Medulla oblongata (tissue), 1 donor: Measurements from ENCODE around the gene ZSWIM5.
"Not testable (repeated sequence)": the region's sequence is repeated elsewhere in the genome, so short reads cannot be mapped to it uniquely, and the experiment has no call there.

Source experiments
- DNase-seq: peaks from one replicate; pipeline ENCODE4 v3.0.0-alpha.2; 2015; ENCODE audit errors: extremely low spot score

Gene ZSWIM5

DNA sequence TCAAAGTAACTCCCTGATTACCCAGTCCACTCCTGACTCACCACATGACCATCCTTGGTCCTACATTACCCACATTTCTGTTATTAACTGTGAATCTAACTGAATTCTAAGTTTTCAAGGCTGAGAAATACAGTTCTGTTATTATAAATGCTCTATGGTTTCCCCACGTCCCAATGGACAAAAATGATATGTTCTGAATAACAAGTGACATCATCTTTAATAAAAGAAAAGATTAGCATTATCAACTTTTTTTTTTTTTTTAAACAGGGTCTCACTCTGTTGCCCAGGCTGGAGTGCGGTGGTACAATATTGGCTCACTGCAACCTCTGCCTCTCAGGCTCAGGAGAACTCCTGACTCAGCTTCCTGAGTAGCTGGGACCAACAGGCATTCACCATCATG, 59.6 kb downstream of the ZSWIM5 start:
- DNase-seq, result no peak

DNA sequence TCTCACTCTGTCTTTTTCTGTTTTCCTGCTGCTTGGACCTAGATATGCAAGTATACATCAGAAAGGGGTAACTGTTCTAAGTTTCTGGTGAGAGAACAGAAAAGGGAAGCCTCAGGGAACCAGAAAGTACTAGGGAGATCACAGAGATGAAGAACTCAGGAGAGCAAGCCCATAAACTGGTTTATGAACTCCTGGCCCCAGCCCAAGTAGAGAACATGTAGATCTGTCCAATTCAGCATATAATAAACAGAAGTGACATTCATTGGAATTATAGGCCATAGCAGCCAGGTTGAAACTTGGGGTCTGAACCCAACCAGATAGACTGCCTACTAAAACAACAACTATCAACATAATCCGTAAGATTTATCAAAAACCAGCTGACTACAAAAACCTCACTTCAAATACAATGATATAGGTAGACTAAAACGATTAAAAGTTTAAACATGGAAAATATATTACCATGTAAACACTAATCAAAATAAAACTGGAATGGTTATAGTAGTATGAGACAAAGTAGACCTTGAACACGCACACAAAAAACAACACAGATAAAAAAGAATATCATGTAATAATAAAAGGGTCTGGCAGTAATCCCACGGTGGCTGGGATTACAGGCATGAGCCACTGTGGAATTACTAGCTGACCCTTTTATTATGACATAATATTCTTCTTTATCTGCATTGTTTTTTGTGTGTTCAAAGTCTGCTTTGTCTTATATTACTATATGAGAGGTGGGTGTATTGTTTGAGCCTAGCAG, 65.0 kb downstream of the ZSWIM5 start:
- no peak for DNase-seq

DNA sequence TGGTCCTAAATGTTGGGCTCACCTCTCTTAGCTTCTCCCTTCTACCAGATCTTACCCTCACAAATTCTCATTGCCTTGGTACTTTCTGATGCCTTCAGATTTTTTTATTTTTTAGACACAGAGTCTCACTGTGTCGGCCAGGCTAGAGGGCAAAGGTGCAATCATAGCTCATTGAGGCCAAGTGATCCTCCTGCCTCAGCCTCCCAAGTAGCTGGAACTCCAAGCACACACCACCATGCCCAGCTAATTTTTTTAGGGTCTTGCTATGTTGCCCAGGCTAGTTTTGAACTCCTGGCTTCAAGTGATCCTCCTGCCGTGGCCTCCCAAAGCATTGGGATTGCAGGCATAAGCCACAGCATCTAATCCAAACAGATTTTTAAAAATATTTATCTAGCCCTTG, 69.4 kb downstream of the ZSWIM5 start:
- DNase-seq, result no peak

DNA sequence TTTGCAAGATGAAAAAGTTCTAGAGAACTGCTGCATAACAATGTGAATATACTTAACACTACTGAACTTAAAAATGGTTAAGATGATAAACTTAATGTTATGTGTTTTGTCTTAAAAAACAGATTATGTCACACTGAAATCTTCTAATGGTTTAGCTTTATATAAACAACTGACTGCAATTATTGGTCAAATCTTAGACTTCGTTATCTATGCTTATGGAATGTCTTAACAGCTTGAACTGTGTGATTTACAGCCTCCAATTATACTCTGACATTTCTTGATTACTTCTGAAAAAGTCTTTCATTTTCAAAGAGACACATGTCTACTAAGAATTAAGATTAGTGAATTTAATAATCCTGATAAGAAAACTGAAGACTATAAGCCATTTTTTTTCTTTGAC, 71.1 kb downstream of the ZSWIM5 start:
- DNase-seq, result no peak

DNA sequence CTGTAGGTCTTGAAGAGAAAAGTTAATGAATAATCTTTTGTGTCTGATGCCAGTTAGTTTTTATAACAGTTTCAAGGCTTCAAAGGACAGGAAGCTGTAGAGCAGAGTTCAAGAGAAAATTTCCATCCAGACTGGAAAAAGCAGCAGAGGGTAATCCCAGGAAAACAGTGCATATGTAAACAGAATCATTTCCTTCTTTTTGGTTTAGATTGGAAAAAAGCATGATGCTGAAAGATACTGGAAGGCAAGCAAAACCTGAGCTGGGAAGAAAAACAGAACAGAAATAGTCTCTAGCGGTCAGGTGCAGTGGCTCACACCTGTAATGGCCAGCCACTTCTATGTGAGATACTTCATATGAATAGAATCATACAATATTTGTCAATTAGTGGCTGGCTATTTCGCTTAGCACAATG, 71.9 kb downstream of the ZSWIM5 start:
- DNase-seq, result no peak

DNA sequence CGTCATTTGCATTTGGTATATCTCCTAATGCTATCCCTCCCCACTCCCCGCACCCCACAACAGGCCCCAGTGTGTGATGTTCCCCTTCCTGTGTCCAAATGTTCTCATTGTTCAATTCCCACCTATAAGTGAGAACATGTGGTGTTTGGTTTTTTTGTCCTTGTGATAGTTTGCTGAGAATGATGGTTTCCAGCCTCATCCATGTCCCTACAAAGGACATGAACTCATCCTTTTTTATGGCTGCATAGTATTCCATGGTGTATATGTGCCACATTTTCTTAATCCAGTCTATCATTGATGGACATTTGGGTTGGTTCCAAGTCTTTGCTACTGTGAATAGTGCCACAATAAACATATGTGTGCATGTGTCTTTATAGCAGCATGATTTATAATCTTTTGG, 73.7 kb downstream of the ZSWIM5 start:
- not testable (repeated sequence) for DNase-seq

DNA sequence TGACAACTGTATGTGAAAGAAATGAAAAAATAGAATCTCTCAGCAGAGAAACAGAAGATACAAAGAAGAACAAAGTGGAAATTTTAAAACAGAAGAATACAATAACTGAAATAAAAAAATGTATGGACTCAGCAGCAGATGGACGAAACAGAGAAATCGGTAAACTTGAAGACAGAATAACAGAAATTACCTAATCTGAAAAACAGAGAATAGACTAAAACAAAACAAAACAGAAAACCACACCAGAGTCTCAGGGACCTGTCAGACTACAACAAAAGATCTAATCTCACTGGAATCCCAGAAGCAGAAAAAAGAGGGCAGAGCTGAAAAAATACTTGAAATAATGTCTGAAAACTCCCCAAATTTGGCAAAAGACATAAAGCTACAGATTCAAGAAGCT, 83.0 kb downstream of the ZSWIM5 start:
- no peak for DNase-seq

DNA sequence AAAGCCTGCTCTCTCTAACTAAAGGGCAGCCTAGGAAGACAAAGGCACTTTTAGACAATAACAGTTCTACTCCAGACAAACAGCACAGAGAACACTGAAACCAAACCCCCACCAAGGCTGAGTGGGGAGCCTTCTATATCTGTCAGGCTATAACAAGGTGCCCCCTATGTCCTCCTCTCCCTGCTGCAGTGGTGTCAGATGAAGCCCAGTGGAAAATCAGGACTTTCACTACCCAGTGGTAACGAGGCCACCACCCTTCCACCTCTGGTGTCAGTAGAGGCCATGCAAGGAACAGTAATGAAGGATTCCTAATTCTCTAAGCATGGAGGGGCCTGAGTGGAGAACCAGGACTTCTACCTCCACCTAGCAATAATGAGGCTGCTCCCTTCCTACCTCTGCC, 83.7 kb downstream of the ZSWIM5 start:
- peak; percentile 10 for DNase-seq

DNA sequence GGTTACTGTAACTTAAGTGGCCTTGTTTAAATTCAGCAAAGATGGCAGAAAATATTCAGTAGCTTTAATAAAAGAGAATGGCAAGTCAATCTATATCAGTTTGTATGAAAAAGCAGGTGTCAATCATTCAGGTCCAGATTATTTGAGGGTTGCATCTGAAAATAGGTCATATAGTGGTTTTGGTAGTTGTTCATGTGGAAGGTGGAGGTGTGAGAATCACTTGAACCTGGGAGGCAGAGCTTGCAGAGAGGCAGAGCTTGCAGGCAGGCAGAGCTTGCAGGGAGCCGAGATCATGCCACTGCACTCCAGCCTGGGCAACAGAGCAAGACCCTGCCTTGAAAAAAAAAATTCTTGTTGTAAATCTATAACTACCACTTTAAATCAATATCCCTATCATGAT, 88.6 kb downstream of the ZSWIM5 start:
- DNase-seq, result no peak

DNA sequence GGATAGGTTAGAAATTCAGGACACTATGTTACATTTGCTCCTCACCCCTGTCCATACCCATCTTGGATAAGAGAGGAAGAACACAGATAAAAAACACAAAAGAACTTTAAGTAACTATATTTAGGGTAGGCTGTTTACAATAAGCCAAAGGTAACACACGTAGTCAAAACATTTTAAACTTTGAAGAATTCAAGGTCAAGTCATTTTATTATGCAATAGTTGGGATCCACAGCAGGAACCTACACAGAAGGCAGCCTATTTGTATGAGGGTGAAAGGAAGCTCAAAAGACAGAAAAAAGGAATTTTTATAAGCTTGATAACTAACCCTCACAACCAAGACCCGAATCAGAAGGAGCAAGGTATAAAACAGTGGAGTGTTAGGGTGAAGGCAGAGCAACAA, 89.6 kb downstream of the ZSWIM5 start:
- no peak for DNase-seq

DNA sequence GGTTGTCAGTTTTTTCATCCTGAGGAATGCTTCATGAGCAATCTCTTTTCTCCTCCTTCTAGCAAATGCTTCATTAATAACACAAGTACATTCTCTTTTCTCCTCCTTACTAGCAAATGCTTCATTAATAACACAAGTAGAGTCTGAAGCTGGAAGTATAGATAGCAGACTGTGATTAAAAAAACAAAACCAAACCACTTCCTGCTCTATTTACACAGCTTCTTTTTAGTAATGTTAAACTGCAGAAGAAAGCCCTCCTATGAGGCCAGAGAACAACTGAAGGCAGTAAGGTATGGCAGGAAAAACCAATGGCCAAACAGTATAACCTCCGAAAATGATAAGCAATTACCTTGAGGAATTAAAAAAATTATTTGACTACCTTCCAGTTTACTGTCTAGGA, 90.1 kb downstream of the ZSWIM5 start:
- DNase-seq, result no peak

DNA sequence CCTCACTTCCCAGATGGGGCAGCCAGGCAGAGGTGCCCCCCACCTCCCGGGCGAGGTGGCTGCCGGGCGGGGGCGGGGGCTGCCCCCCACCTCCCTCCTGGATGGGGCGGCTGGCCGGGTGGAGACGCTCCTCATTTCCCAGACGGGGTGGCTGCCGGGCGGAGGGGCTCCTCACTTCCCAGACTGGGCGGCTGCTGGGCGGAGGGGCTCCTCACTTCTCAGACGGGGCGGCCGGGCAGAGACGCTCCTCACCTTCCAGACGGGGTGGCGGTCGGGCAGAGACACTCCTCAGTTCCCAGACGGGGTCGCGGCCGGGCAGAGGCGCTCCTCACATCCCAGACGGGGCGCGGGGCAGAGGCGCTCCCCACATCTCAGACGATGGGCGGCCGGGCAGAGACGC, 91.2 kb downstream of the ZSWIM5 start:
- DNase-seq, result not testable (repeated sequence)

DNA sequence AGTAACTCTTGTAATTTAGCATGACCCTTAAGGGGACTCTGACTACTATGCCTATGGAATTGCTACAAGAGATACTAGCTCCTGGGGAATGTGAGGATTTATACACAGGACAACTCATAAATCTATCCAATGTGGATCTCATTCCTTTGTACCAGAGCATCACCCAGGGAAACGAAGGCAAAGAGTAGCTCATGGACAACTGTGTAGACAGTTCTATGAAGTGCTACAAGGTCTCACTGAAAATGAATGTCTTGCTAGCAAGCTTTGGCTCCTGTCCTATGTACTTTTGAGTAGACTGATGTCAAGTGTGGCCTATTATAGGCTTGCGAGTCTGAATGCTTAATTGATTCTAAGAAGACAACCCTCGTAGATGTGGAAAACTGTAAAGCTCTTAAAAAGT, 93.7 kb downstream of the ZSWIM5 start:
- no peak for DNase-seq

DNA sequence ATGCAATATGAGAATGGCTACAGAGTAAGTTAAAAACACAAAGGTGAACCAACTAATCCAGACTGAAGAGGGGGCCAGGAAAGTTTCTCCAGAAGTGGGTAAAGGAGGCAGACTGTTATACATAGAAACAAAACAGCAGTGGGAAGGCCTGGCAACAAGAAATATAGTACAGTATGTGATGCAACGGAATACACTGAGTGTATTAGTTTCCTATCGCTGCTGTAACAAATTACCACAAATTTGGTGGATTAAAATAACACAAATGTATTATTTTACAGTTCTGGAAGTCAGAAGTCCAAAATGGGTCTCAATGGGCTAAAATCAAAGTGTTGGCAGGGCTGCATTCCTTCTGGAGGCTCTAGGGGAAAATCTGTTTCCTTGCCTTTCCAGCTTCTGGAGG, 95.2 kb downstream of the ZSWIM5 start:
- DNase-seq, result no peak

DNA sequence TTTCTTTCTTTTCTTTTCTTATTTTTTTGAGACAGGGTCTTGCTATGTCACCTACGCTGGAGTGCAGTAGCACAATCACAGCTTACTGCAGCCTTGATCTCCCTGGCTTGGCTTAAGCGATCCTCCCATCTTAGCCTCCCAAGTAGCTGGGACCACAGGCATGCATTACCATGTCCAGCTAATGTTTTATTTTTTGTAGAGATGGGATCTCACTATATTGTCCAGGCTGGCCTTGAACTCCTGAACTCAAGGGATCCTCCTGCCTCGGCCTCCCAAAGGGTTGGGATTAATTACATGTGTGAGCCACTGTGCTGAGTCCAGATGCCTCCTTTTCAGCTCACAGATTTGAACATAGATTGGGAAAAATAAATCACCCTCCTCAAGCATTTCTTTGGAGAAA, 98.6 kb downstream of the ZSWIM5 start:
- DNase-seq, result no peak

DNA sequence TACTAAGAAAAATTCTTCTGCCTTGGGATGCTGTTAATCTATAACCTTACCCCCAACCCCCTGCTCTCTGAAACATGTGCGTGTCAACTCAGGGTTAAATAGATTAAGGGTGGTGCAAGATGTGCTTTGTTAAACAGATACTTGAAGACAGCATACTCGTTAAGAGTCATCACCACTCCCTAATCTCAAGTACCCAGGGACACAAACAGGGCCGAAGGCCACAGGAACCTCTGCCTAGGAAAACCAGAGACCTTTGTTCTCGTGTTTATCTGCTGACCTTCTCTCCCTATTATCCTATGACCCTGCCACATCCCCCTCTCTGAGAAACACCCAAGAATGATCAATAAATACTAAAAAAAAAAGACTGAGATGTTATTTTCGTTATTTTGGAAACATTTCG, 99.5 kb downstream of the ZSWIM5 start:
- not testable (repeated sequence) for DNase-seq

DNA sequence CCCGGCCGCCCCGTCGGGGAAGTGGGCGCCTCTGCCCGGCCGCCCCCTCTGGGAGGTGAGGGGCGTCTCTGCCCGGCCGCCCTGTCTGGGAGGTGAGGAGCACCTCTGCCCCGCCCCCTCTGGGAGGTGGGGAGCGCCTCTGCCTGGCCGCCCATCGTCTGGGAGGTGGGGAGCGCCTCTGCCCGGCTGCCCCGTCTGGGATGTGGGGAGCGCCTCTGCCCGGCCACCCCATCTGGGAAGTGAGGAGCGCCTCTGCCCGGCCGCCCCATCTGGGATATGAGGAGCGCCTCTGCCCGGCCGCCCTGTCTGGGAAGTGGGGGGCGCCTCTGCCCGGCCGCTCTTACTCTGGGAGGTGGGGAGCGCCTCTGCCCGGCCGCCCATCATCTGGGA, 100.3 kb downstream of the ZSWIM5 start:
- DNase-seq, result not testable (repeated sequence)

DNA sequence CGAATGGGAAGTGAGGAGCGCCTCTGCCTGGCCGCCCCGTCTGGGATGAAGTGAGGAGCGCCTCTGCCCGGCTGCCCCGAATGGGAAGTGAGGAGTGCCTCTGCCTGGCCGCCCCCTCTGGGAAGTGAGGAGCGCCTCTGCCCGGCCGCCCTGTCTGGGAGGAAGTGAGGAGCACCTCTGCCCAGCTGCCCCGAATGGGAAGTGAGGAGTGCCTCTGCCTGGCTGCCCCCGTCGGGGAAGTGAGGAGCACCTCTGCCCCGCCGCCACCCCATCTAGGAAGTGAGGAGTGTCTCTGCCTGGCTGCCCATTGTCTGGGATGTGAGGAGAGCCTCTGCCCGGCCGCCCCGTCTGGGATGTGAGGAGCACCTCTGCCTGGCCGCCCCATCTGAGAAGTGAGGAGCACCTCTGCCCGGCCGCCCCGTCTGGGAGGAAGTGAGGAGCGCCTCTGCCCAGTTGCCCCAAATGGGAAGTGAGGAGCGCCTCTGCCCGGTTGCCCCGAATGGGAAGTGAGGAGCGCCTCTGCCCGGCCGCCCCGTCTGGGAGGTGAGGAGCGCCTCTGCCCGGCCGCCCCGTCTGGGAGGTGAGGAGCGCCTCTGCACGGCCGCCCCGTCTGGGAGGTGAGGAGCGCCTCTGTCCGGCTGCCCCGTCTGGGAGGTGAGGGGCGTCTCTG, 100.8 kb downstream of the ZSWIM5 start:
- not testable (repeated sequence) for DNase-seq

DNA sequence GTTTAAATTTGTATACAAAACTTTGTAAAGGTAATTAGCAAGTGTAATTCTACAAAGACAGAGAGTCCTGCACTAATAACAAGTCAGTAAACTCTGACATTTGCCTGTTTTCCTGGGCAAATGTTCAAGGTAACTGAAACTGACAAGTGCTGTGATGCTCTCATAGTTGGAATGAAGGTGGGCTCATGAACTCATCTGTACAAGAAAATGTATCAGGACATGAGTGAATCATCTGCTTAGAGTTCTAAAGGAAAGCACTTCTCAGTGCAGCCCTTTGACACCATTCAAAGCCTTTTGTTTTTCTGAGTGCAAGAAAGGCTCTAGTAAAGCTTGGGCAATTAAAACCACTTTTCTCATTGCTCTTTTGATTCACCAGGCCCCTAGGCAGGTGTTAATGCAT, 102.9 kb downstream of the ZSWIM5 start:
- DNase-seq, result no peak

DNA sequence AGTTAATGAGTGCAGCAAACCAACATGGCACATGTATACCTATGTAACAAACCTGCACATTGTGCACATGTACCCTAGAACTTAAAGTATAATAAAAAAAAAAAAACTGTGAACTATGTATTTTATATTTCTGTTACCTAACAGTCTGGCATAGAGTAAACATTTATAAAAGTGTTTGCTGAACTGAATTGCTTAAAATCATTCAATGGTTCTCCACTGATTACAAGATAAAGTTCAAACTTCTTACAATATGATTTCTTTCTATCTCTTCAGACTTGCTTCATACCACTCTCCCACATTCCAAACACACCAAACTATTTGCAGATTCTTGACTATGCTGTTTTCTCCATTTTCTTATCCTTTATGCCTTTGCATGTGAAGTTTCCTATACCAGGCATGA, 104.5 kb downstream of the ZSWIM5 start:
- DNase-seq, result no peak

DNA sequence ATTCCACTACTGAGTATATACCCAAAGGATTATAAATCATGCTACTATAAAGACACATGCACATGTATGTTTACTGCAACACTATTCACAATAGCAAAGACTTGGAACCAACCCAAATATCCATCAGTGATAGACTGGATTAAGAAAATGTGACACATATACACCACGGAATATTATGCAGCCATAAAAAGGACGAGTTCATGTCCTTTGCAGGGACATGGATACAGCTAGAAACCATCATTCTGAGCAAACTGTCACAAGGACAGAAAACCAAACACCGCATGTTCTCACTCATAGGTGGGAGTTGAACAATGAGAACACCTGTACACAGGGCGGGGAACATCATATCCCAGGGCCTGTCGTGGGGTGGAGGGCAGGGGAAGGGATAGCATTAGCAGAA, 104.9 kb downstream of the ZSWIM5 start:
- not testable (repeated sequence) for DNase-seq

DNA sequence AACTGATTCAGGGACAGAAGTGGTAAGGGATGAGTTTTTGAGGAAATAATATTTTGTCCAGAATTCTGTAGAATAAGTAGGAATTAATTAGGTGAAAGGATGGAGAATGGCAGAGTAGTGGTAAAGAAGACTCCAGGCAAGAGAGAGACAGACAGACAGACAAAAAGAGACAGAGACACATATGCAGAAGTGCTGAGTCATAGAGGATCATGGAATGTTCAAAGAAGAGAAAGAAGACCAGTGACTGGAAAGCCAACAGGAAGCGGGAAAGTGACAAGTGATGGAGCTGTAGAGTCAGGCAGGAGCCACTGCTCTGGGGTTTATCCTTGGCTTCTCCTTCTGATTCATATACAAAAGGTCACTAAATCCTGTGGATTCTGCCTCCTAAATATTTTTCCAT, 108.5 kb downstream of the ZSWIM5 start:
- no peak for DNase-seq

DNA sequence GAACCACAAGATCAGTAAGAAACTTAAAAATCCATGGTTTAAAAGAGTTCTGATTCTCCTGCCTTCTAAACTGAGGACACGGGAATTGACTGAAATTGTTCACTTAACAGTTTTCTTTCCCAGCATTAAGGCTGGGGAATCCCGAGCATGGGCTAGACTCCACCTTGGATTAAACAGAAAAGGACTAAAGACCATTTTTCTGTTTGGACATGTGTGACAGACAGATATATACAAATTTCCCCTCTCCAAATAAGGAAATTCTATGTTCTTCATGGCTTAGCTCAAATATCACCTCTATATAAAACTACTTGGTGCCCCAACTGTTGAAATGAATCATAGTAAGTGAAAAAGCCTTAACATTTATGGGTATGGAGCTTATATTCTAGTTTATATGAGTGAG, 109.3 kb downstream of the ZSWIM5 start:
- DNase-seq, result no peak

DNA sequence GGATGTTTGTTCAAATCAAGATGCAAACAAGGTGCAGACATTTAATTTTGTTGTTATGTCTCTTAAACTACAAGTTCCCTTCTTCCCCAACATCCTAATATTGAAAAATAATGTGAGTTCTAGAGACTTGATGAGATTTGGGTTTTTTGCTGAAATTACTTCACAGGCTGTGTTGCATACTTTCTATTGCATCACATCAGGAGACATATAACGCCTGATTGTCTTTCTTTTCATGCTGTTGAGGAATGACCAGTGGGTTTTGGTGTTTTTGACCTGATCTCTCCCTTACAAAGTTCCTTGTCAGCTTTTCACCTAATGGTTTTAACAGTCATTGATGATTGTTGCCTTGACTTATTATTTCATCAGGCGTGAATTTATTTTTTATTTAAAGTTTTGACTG, 111.0 kb downstream of the ZSWIM5 start:
- DNase-seq, result no peak
